Panc1 (cell line): ENCODE results near the gene MYO16. TPM values are rescaled to one million over a fixed set of nuclear protein-coding genes. Genes with fewer than 3 reads are reported as not detected.

ENCODE experiments used
- ATAC-seq: fragments of 200-7000 bp; cut with Tn5 transposase; 2 replicates; pipeline ENCODE4 v1.9.1; 2020; ENCODE audit warnings: mild to moderate bottlenecking, moderate library complexity
- BruUV-seq: library from RNA; stranded (reverse); fragments of 400-500 nt; replicated peaks from 2 replicates; lab custom pipeline; 2021; lab: Mats Ljungman, UMichigan
- CTCF ChIA-PET: fragments of 300-600 bp; sonication (Branson Sonifier 250); formaldehyde crosslinking; loops from one replicate; lab custom pipeline; 2022; ENCODE audit warnings: antibody characterized with exemption; lab: Charles Lee
- POLR2A ChIA-PET: fragments of 300-600 bp; sonication (Branson Sonifier 250); formaldehyde crosslinking; loops from one replicate; lab custom pipeline; 2022; ENCODE audit warnings: antibody characterized with exemption; lab: Charles Lee
- DNase-seq: peaks from one replicate; pipeline ENCODE4 v3.0.0-alpha.2; 2010; ENCODE audit warnings: low read depth, low spot score
- H3K27ac ChIP-seq: 2 replicates; pipeline ENCODE4 v1.5.1; 2011; ENCODE audit warnings: mild to moderate bottlenecking, low read length, inconsistent platforms
- H3K27me3 ChIP-seq: fragments of 200-500 bp; sonication (Bioruptor generic); 2 replicates; pipeline ENCODE4 v1.6.0; 2014; ENCODE audit warnings: low read length, inconsistent platforms; ENCODE audit not compliant: control insufficient read depth, insufficient read depth
- H3K36me3 ChIP-seq: fragments of 200-500 bp; sonication (Bioruptor generic); 2 replicates; pipeline ENCODE4 v1.5.1; 2014; ENCODE audit warnings: inconsistent platforms, mild to moderate bottlenecking, low read length, moderate library complexity; ENCODE audit not compliant: control insufficient read depth, insufficient read depth
- H3K4me1 ChIP-seq: 2 replicates; pipeline ENCODE4 v1.5.1; 2011; ENCODE audit warnings: inconsistent platforms, mild to moderate bottlenecking, low read length, moderate library complexity; ENCODE audit not compliant: control insufficient read depth, insufficient read depth
- H3K4me3 ChIP-seq, 2 experiments: 2 replicates each; pipeline ENCODE4 v1.5.1; 2011 to 2012; ENCODE audit warnings: low read depth in 2 of 2, low read length in 2 of 2, mild to moderate bottlenecking in 2 of 2, inconsistent platforms in 1 of 2, moderate library complexity in 1 of 2
- H3K9me3 ChIP-seq: fragments of 200-500 bp; sonication (Bioruptor generic); 2 replicates; pipeline ENCODE4 v1.5.1; 2014; ENCODE audit warnings: low read depth, mild to moderate bottlenecking, inconsistent platforms, low read length, moderate library complexity; ENCODE audit not compliant: control insufficient read depth, insufficient read depth
- CTCF ChIP-seq: fragments of 450-650 bp; IDR thresholded peaks from 2 replicates; pipeline ENCODE4 v1.5.1; 2017; ENCODE audit warnings: mild to moderate bottlenecking
- POLR2AphosphoS5 ChIP-seq: IDR thresholded peaks from 2 replicates; pipeline ENCODE4 v1.6.1; 2012; ENCODE audit warnings: mild to moderate bottlenecking, low read depth, low read length, moderate library complexity
- REST ChIP-seq, 2 experiments: IDR thresholded peaks; 2 replicates each; pipeline ENCODE4 v1.6.1; 2011 to 2012; ENCODE audit warnings: low read depth in 2 of 2, control low read depth in 1 of 2, low read length in 1 of 2, mild to moderate bottlenecking in 1 of 2, moderate library complexity in 1 of 2; ENCODE audit not compliant: insufficient read depth in 1 of 2
- SIN3A ChIP-seq: IDR thresholded peaks from 2 replicates; pipeline ENCODE4 v1.6.1; 2012; ENCODE audit warnings: low read depth, mild to moderate bottlenecking, low read length, moderate library complexity, borderline replicate concordance; ENCODE audit not compliant: insufficient read depth
- TCF7L2 ChIP-seq: IDR thresholded peaks from 2 replicates; pipeline ENCODE4 v1.6.1; 2011; ENCODE audit warnings: mild to moderate bottlenecking, low read depth, low read length, inconsistent platforms
- in situ Hi-C: cut with HindIII; loops from 2 replicates; pipeline ENCODE4 v1.10.0; 2016; ENCODE audit warnings: low sequenced_read_pairs, low pct_unique_long_range_greater_than_20kb
- intact Hi-C: fragments of 100-400 bp; cut with micrococcal nuclease; formaldehyde crosslinking; loops from one replicate; pipeline ENCODE4 v1.10.0; 2022; ENCODE audit not compliant: unreplicated experiment
- total RNA-seq: library from RNA; stranded (reverse); gene quantifications from one replicate; pipeline ENCODE4 v1.2.1, GENCODE V29; 2021; ENCODE audit not compliant: unreplicated experiment

Gene MYO16
- total RNA-seq, 1 experiment from 2014 or later = 0.08 TPM

GRCh38 chr13:108933061-108933460 is 303.6 kb downstream of the MYO16 start:
- TF ChIP-seq POLR2AphosphoS5 = no peak
- TF ChIP-seq REST (IDR thresholded peaks at IDR 0.05; ENCODE audit: insufficient read depth in 1 of 2, low read depth in 2 of 2, low read length in 1 of 2) = no peak
- TF ChIP-seq TCF7L2 = no peak
- no peak for TF ChIP-seq SIN3A
- no peak for TF ChIP-seq CTCF
- Histone ChIP-seq H3K4me3 (no peak overlapping the region), H3K36me3 (no peaks in the 10 kb centered on the region), H3K4me1 (no peaks in the 10 kb centered on the region), H3K27ac (no peak overlapping the region), H3K27me3 (no peaks in the 10 kb centered on the region), H3K9me3 (no peaks in the 10 kb centered on the region)
- CTCF ChIA-PET = no interaction called here
- in situ Hi-C loops = no loop called here
- no TSS peak for BruUV-seq
- ATAC-seq (no peak), DNase-seq (no peak)
- intact Hi-C loops = no loop called here
- POLR2A ChIA-PET = no interaction called here

GRCh38 chr13:108938155-108938554 is 308.7 kb downstream of the MYO16 start:
- Histone ChIP-seq H3K4me3 (no peak overlapping the region), H3K4me1 (no peaks in the 10 kb centered on the region), H3K9me3 (no peaks in the 10 kb centered on the region), H3K27ac (no peak overlapping the region), H3K36me3 (no peaks in the 10 kb centered on the region), H3K27me3 (no peaks in the 10 kb centered on the region)
- no peak for ATAC-seq
- in situ Hi-C loops = no loop called here
- intact Hi-C loops = no loop called here
- POLR2A ChIA-PET = interaction anchor here (0.5 kb wide), 1 partner anchor 1504 kb away, joined by 8 read pairs; no protein-coding TSS in a partner anchor
- CTCF ChIA-PET = no interaction called here
- no peak for TF ChIP-seq REST (IDR thresholded peaks at IDR 0.05; ENCODE audit: insufficient read depth in 1 of 2, low read depth in 2 of 2, low read length in 1 of 2)
- TF ChIP-seq SIN3A = no peak
- TF ChIP-seq POLR2AphosphoS5 = no peak
- TF ChIP-seq CTCF = no peak
- no peak for TF ChIP-seq TCF7L2
- BruUV-seq = no TSS peak
- no peak for DNase-seq
